Stimulated activated CD4-positive, alpha-beta T cell treated with anti-CD3 and anti-CD28 coated beads, Interleukin-12 subunit alpha, Interleukin-12 subunit beta, amount 100 ng/mL, for 24 hours (primary cell): ENCODE results near the gene WDR75.

ENCODE experiments used
- DNase-seq, 2 experiments: peaks; one replicate each; pipeline ENCODE4 v3.0.0-alpha.2; 2020; ENCODE audit warnings: low read depth in 2 of 2

The WDR75 gene

GRCh38 chr2:189499137-189499536 lies 57.9 kb downstream of the WDR75 start:
- DNase-seq, result no peak

GRCh38 chr2:189500456-189501160 lies 59.3 kb downstream of the WDR75 start:
- DNase-seq, result no peak

GRCh38 chr2:189501487-189501886 lies 60.2 kb downstream of the WDR75 start:
- DNase-seq, result no peak

- no peak for DNase-seq
Measured at GRCh38 chr2:189502714-189503113, 61.4 kb downstream of the WDR75 start.

- no peak for DNase-seq
Measured at GRCh38 chr2:189504238-189504637, 63.0 kb downstream of the WDR75 start.

- no peak for DNase-seq
Measured at GRCh38 chr2:189505492-189505891, 64.2 kb downstream of the WDR75 start.

GRCh38 chr2:189506514-189506976 lies 65.3 kb downstream of the WDR75 start:
- no peak for DNase-seq

GRCh38 chr2:189511210-189511959 lies 70.1 kb downstream of the WDR75 start:
- DNase-seq, result no peak

GRCh38 chr2:189511960-189512319 lies 70.7 kb downstream of the WDR75 start:
- DNase-seq, result no peak

- no peak for DNase-seq
Measured at GRCh38 chr2:189512879-189513278, 71.6 kb downstream of the WDR75 start.

GRCh38 chr2:189514104-189514503 lies 72.8 kb downstream of the WDR75 start:
- DNase-seq, result no peak

- DNase-seq, result no peak
Measured at GRCh38 chr2:189515264-189515663, 74.0 kb downstream of the WDR75 start.

GRCh38 chr2:189516546-189516945 lies 75.3 kb downstream of the WDR75 start:
- no peak for DNase-seq

GRCh38 chr2:189517847-189518535 lies 76.7 kb downstream of the WDR75 start:
- DNase-seq, result no peak

GRCh38 chr2:189519631-189520387 lies 78.5 kb downstream of the WDR75 start:
- DNase-seq, result no peak

GRCh38 chr2:189521699-189522434 lies 80.6 kb downstream of the WDR75 start:
- DNase-seq, result no peak

GRCh38 chr2:189522435-189523151 lies 81.3 kb downstream of the WDR75 start:
- DNase-seq, result no peak

GRCh38 chr2:189524746-189525145 lies 83.5 kb downstream of the WDR75 start:
- DNase-seq, result no peak
